GM19467 (cell line): ENCODE data around the gene HIGD2A.
"Not testable (repeated sequence)": the region's sequence is repeated elsewhere in the genome, so short reads cannot be mapped to it uniquely, and the experiment has no call there.

ENCODE experiments used
- ATAC-seq: cut with Tn5 transposase; IDR thresholded peaks from one replicate; pipeline ENCODE4 v1.9.1; 2021; ENCODE audit warnings: mild to moderate bottlenecking, moderate library complexity; ENCODE audit not compliant: unreplicated experiment

HIGD2A gene

DNA sequence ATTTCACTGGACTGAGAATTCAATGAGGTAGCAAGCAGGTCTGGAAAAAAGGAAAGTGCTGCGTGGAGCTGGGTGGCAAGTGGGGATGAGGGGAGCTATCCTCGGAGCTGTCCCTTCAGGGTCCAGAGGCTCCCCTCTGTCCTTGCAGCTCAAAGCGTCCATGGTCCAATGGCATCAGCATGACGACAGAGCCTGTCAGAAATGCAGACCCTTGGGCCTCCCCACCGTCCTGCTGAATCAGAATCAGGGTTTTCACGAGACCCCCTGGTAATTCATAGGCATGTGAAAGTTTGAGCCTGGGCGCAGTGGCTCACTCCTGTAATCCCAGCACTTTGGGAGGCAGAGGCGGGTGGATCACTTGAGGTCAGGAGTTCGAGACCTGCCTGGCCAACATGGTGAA is 5.5 kb downstream of the HIGD2A start:
- no peak for ATAC-seq

DNA sequence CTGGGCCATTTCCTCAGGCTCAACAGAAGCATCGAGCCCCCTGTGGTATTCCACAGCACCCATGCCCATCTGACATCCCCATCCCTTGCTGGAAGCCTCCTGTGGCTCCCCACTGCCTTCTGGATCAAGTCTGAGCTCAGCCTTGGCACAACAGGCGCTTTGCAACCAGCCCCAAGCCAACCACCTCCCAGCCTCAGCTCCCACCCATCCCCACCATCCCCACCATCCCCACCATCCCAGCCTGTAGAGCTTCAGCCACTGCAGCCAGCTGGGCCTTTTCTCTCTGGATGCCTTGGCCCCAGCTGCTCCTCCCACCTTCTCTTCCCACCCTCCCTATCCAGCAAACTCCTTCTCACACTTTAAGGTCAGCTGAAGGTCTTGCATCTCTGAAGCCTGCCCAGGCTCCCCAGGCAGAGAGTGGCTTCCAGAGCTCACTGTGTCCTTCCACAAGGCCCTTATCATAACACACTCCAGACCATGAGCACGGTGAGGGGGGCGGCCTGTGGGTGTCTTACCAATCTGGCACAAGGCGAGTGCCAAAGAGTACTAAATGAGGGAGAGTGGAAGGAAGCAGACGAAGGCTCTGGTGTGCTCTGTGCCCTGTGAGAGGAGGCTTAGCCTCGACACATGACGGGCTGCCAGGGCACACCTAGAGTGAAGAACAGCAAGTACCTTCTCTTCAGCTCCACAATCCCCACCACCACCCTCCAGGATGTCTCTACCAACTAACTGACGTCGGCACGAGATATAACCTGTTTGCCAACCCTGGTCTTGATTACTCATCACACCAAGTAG is 6.5 kb downstream of the HIGD2A start:
- ATAC-seq: no peak

DNA sequence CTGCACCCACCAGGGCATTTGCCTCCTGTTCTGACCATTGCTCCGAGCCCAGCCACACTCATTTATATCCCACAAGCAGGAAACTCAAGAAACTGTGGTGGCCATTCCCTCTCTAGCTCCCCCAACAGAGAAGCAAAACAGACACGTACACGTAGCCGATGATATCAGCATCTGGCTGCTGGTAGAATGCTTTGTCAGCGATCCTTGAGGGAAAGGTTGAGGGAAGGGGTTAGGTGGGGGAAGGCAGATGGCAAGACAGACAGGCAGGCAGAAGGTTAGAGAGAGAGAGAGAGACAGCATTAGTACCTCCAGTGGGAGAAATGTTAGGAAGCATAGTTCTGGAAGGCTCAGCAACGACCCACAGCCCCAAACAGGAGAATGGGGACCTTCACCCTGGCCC is 7.8 kb downstream of the HIGD2A start:
- no peak for ATAC-seq

DNA sequence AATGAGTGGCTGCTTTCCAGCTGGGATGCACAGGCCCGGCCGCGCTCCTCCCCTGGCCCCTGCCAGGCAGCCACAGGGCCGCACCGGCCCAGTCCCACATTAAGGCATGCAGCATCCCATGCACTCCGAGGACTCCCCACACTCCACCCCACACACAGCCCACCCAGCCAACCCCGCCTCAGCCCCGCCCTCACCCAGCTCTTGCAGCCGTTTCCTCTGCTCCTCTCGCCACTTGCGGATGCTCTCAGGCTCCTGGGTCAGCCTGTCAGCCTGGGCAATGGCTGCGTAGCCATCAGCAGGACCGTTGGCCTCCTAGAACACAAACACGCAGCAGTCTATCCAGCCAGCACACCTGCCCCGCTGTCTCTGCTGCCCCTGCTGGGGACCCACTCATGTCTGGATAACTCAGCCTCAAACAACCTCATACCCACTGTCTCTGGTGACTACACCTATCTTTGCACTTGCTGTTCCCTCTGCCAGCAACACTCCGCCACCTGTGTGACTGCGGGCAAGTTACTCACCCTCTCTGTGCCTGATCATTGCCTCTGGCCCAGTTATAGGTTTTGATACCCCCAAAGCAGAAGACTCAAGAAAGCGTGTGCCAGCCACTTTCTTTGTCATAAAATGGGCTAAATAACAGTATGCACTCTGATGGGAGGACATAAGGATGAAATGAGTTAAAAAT is 9.3 kb downstream of the HIGD2A start:
- ATAC-seq: no peak

DNA sequence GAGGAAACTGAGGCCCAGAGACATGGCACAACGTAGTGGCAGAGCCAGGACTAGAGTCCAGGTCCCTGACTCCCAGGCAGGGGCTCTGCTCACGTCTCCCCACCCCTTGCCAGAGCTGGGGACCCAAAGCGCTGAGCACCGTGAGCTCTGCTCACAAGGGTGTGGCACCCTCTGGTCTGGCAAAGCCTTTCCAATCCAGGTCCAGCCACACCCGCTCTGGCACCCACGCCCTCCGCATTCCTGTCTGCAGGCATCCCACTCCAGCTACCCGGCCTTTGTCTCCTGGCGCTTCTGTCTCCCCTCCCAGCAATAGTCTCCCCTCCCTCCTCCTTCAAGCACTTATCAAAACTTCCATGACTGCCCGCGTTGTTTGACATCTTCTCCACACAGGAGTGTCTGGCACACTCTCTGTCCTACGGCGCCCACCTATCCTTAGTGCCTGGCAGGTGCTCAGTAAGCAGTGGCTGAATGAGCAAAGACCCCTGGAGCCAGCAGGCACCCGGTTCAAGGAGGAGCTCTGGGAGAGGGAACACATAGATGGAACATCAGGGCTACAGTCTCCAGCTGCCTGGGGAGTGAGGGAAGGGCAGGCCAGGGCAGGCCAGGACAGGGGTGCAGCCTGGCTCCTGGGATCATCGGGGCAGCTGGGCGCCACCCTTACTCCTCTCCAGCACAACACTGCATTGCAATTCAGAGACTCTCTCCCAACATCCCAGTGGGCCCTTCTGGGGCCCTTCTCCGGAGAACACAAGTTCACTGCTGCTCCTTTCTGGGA is 12.0 kb downstream of the HIGD2A start:
- ATAC-seq: no peak

DNA sequence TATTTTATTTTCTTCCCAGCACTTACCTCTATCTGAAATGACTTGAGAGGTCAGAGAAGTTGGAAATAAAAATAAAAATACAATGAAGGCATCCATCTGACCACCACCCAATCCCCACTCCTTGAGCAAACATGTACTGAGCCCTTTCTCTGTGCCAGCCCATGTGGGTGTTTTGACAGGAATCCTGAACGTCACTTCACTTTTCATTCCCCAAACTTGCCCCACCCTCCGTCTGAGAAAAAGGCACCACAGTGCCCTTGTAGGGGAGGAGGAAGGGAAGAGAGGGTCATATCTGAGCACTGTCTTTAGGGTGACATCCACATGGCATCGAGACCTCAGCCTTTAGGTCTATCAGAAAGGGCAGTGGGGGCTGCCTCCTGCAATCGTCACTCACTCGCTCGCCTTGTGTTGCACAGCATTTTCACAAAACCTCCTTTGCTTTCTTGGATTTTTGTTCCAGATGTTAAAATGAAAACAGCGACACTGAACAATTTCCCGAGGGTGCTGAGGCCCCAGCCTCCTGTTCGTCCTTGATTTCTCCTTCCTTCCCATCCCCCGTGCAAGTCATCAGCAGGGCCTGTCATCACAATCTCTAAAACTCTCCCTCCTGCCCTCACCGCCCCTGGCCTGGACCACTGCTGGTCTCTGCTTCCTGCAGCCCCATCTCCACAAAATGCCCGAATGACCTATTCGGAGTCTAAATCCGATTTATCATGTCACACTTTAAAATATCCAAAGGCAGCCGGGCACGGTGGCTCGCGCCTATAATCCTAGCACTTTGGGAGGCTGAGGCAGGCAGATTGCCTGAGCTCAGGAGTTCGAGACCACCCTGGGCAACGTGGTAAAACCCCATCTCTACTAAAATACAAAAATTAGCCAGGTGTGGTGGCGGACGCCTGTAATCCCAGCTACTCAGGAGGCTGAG is 13.0 kb downstream of the HIGD2A start:
- no peak for ATAC-seq

DNA sequence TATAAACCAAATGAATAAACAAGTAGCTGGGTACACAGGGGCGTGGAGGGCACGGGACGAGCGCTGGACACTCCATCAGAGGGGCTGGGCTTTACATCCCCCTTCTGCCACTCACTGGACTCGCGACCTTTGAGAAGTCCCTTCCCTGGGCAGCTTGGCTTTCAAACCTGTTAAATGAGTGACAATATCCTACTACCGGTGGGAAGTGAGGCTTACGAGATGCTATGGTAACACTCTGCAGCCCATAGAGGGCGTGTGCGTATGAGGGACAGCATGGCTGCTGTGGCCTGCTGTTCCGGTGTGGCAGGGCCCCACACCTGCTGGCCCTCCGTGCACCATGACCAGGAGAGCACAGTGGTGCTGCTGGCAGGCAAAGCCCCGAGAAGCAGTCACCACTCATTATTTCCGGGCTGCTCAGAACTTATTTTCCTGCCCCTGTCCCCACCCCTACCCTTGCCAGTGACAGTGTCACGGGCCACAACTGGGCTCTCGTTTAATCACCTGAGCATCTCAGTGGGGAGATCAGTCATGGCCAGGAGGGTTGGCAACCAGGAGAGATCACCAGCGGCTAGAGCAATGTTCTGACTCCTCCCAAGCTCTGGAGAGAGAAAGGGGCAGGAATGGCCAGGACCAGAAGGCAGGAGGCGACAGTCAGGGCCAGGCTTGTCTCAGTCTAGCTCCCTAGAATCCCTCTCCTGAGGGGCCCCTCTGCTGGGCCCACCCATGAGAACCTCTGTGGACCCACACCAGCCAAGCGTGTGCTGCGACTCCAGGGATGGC is 17.3 kb downstream of the HIGD2A start:
- ATAC-seq: no peak

DNA sequence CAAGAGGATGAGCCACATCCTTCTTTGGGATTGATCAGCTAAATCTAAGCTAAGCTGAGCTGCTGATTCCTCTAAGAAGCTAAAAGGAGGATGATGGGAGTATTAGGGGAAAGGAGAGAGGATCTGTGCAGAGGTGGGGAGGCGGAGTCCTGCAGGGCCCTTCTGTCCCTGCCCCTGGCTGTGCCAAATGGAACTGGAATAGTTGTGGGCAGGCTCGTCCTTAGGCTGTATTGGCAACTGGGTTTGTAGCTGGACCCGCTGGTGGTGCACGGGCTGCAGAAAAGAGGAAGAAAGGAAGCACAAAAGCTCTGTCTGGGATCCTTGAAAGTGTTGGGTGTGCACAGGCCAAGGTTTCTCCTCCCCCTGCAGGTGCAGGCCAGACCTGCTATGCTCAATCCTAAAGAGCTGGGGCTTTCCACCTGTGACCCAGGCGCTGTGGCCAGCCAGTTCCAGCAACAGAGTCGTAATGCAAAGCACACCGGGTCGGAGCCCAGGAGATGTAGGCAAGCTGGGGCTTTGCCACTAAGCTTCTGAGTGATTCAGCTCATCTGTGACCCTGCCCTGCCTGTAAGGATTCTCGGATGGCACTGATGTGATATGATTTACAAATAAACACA is 18.0 kb downstream of the HIGD2A start:
- no peak for ATAC-seq

DNA sequence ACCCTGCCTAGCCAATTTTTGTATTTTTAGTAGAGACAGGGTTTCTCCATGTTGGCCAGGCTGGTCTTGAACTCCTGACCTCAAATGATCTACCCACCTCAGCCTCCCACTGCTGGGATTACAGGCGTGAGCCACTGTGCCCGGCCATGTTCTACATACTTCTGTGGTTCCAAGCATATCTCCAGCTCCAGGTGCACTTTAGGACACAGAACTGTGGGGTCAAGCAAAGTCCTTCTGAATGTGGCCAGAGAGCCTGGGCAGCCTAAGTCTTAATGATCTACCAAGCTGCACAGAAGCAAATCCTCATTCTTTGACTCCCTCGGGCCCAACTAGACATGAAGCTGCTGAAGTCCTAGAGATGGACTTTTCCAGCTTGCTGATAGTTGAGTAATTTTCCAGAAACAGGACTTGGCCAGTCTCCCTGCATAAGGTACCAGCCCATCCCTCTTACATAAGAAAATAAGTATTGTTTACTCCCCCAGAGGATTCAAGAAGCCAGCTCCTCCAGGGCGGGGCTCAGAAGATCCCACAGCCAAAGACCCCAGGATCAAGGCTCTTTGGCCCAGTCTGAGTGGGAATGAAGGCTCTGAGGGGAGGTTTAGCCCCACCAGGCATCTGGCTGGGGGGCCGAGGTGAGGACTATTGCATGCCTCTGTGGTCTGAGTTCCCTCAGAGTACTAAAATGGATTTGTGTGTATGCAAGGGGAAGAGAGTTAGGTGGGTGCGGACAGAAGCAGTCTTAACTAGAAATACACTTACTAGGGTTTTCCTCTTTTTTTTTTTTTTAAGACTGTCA is 19.1 kb downstream of the HIGD2A start:
- ATAC-seq: no peak

DNA sequence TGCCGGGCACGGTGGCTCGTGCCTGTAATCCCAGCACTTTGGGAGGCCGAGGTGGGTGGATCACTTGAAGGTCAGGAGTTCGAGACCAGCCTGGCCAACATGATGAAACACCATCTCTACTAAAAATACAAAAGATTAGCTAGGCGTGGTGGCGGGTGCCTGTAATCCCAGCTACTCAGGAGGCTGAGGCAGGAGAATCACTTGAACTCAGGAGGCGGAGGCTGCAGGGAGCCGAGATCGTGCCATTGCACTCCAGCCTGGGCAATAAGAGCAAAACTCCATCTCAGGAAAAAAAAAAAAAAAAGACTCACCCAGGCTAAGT is 19.7 kb downstream of the HIGD2A start:
- not testable (repeated sequence) for ATAC-seq

DNA sequence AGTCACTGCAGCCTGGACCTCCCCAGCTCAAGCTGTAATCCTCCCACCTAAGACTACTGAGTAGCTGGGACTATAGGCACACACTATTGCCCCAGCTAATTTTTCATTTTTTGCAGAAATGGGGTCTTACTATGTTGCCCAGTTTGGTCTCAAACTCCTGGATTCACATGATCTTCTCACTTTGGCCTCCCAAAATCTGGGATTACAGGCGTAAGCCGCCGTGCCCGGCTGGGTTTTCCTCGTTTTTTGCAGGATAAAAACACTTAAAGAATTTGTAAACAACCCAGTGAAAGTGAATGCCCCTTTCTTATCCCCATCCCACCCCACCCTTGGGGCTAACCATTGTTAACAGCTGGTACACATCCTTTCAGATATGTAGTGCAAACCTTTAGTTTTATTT is 20.0 kb downstream of the HIGD2A start:
- no peak for ATAC-seq

DNA sequence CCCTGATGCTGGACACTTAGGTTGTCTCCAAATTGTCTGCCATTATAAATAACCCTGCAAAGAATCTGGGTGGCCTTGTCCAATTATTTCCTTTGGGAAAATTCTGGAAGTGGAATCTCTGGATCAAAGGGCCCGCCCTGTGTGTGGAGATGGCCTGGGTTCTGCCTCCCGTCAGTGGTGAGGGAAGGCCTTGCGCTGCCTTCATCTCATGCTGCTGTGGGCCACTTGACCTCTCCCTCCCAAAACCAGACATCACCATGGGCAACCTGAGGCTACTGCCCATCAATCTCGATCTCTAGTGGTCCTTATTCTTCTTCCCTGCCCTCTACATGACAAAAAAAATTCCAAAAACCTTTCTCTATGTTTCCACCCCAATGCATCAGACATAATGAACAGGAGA is 21.2 kb downstream of the HIGD2A start:
- no peak for ATAC-seq

DNA sequence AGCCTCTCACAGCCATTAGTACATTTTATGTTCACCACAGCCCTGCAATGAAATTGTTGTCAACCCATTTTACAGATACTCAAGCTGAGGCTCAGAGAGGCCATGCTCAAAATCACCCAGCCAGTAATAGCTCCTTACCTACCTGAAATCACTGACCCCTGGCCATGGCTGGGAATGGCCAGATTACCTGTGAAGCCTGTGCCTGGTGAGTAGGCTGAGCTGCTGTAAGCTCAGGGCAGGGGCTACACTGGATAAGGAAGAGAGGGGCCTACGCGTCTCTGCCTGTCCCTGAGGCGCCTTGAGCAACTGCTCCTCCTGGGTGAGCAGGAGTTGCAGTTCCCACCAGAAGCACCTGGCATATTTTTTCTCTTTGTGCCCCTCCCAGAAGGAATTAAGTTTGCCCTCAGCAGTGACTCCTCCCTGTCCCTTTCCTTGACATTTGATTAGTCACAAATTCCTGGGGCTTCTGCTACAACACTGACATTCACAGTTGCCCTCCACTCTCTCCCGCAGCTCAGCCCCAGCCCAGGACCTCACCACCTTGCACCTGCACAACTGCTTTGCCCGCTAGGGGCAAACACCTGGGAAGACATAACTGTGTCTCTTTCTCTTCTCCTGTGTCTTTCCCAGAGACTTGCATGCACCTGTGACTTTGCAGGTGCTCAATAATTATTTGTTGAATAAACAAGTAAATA is 22.1 kb downstream of the HIGD2A start:
- no peak for ATAC-seq

DNA sequence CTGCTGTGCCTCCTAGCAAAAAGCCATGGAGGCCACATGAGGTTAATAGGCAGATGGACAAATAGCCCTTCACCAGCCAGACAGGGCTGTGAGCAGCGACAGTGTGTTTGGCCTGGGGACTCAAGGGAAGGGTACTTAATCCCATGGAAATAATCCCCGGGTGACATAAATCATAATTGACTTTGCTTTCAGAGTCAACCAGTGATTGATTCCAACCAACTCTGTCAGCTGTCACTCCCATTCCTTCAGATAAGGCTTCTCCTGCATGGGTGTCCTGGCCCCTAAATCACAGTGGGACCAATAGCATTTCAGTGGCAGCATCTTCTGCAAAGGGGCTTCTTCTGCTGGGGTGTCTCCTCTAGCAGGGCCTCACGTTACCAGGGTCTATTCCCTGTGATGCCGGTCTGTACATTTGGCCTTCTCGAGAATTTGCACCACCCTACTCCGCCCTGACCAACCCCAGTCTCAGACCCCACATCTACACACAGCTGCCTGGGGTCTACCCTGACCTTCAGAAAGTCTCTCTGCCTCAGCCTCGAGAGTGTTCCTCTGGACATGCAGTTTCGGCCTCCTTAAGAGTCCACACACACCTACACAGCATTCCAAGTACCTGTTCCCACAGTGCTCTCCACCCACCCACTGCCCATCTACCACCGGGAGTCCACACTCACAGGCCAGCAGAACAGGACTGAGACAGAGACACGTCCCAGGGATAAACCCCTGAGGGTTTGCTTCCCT is 24.1 kb downstream of the HIGD2A start:
- no peak for ATAC-seq

DNA sequence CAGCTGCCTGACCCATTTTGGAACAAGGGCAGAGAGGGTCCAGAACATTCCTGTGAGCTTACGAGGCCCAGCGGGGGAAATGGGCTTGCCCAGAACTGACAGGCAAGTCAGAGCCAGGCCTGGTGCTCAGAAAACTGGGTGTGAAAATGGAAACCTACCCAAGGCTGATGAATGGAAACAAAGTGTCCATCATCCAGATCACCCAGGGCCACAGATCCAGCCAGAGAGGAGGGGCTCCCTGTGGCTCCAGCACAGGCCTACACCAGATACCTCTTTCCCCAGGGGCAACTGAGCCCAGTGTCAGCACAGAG is 24.7 kb downstream of the HIGD2A start:
- no peak for ATAC-seq

DNA sequence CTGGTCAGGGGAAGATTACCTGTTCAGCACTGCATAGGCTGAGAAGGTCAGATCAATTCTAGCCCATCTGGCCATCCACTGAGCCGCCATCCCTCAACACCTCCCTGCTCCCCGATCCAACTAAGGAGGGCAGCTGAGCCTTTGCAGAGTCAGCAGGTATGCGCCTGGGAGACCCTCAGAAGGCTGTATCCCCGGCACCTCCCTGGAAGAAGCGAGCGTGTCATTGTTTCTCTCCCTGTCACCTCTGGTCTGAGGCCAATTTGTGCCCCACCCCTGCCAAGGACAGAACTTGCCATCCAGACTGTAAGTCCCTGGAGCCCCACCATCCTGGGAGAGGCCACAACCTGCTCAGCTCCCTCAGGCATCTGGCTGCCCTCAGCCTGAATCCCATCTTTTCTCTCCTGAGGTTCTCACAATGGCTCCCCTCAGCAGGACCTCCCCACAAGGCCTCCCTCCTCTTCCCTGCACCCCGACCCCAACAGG is 25.2 kb downstream of the HIGD2A start:
- ATAC-seq: no peak

DNA sequence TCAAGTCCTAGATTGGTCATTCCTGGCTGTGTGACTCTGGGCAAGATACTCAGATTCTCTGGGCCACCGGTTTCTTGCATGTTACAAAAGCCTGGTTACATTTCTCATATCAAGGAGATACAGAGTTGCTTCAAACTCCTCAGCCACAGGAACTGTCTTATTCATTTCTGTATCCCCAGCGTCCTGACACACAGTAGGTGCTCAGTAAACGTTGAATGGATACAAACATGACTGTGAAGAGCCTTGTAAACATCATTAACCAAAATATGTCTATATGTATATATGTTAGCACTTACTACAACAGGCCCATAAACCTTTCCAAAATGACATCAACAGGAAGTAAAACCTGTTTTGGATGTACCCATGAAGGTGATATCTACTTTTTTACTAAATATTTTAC is 26.2 kb downstream of the HIGD2A start:
- no peak for ATAC-seq
